SIG-M5 (cell line): Measurements from ENCODE around the gene S1PR3.

Experiments used
- DNase-seq: peaks from one replicate; lab custom pipeline; 2025; lab: John Stamatoyannopoulos, UW

Gene S1PR3

GRCh38 chr9:88993327-88993726 is 2.1 kb downstream of the S1PR3 start:
- DNase-seq: no peak

GRCh38 chr9:88993871-88994460 is 2.7 kb downstream of the S1PR3 start:
- no peak for DNase-seq

GRCh38 chr9:88994469-88995199 is 3.4 kb downstream of the S1PR3 start:
- no peak for DNase-seq

DNA sequence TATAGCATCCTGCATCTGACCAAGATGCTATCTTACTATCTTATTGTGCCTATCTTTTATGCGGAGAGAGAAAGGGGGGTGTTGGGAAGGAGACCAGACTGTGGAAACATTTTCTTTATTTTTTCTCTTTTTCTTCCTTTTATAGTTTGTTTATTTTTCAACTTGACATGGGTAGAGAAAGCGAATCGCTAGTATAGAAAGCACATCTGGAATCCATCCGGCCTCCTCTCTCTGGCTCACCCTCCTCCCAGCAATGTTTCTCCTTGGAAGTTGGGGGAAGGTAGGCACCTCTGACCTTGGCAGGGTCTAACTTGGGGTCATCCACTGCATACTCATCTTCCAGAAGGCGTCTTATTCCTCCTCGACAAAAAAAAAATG is 3.9 kb downstream of the S1PR3 start:
- no peak for DNase-seq

GRCh38 chr9:88995627-88996026 is 4.4 kb downstream of the S1PR3 start:
- DNase-seq: no peak

- DNase-seq: no peak
Observed at GRCh38 chr9:88996046-88996920, 5.0 kb downstream of the S1PR3 start.

GRCh38 chr9:88996921-88997235 is 5.6 kb downstream of the S1PR3 start:
- no peak for DNase-seq

DNA sequence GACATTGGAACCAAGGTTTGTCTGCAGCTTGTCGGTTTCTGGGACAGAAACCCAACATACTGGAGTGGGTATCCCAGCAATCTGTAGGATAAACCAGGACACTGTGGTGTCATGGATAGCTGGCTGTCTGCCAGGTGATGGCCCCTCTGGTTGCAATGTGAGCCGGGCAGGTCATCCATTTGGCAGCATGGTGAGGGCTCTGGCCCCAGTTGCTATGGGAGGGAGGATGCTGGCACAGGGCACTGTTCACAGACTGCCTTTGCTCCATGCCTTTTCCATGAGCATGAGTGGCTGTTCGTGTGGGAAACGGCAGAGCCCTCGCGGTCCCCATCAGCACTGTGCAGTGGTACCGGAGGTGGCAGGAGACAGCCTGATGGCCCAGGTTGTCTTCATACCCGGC is 6.4 kb downstream of the S1PR3 start:
- DNase-seq: no peak

GRCh38 chr9:88998503-88998902 is 7.2 kb downstream of the S1PR3 start:
- no peak for DNase-seq

- no peak for DNase-seq
Observed at GRCh38 chr9:88998911-88999310, 7.6 kb downstream of the S1PR3 start.

DNA sequence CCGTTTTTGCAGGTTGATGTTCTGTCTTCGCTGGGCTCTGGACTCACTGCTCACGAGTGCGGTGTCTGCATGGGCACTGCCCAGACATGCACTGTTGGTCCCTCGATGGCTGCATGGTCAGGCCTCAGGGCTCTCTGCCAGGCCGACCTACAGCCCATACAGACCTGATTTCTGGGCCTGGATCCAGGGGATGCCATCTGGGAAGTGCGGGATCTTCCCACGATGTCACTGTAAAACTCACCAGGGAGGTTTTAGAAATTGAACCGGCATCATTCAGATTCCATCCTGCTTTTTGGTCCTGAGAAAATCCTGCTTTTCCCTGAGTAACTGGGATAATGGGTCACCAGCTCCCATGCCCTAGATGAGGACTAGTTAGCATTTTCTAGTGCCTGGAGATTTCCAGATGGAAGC is 9.1 kb downstream of the S1PR3 start:
- no peak for DNase-seq

DNA sequence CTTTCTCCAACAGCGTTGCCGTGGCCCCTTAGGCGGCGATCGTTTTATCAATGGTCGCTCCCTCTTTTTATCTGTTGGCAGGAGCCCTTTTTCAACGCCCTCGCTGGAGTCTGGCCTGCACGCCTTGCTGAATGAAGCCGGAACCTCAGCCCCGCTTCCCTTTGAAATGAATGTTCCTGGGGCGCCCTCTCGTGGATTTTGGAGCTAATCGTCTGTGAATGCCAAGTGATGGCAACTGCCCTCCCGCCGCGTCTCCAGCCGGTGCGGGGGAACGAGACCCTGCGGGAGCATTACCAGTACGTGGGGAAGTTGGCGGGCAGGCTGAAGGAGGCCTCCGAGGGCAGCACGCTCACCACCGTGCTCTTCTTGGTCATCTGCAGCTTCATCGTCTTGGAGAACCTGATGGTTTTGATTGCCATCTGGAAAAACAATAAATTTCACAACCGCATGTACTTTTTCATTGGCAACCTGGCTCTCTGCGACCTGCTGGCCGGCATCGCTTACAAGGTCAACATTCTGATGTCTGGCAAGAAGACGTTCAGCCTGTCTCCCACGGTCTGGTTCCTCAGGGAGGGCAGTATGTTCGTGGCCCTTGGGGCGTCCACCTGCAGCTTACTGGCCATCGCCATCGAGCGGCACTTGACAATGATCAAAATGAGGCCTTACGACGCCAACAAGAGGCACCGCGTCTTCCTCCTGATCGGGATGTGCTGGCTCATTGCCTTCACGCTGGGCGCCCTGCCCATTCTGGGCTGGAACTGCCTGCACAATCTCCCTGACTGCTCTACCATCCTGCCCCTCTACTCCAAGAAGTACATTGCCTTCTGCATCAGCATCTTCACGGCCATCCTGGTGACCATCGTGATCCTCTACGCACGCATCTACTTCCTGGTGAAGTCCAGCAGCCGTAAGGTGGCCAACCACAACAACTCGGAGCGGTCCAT is 10.0 kb downstream of the S1PR3 start:
- no peak for DNase-seq

DNA sequence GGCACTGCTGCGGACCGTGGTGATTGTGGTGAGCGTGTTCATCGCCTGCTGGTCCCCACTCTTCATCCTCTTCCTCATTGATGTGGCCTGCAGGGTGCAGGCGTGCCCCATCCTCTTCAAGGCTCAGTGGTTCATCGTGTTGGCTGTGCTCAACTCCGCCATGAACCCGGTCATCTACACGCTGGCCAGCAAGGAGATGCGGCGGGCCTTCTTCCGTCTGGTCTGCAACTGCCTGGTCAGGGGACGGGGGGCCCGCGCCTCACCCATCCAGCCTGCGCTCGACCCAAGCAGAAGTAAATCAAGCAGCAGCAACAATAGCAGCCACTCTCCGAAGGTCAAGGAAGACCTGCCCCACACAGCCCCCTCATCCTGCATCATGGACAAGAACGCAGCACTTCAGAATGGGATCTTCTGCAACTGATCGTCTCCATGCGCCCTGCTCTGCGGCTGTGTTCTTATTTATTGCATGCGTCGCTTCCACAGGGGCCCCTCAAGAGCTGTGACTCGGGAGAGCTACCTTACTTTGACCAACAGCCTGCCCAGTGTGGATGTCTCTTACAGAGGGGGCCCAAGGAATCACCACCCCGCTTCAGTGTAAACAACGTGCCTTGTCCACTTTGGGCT is 10.8 kb downstream of the S1PR3 start:
- DNase-seq: no peak

DNA sequence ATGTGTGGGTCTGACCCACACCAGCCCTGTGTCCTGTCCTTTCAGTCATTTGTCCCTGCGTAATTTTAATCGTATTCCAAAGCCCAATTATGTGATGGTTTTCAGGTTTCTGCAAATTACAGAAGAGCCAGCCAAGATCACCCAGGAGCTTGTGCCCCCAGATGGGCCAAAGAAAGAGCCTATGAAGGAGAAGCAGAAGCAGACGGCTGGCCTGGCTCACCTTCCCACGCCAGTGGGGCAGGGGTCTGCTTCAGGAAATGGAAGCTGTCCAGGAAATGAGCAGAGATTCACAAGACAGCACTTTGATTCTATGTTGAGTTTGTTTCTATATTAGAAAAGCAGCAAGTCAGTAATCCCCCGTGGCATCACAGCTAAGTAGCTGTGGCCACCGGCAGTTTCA is 11.7 kb downstream of the S1PR3 start:
- no peak for DNase-seq

DNA sequence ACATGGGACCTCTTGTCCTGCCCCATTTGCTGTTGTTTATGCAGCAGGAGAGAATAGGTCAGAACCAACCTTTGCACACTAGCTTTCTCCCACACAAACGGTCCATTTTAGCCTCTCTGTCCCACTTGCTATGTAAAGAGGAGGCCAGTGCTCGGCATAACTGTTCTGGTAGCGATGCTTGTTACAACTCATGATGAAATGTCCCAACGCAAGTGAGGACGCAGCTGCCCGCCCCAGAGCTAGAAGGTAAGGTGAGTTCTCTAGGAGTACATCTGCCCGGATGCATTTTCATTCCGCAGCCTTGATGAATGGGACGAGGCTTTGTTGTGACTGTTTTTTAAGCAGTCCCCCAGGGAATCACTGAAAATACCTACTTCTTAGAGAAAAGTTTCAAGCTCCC is 14.1 kb downstream of the S1PR3 start:
- no peak for DNase-seq

DNA sequence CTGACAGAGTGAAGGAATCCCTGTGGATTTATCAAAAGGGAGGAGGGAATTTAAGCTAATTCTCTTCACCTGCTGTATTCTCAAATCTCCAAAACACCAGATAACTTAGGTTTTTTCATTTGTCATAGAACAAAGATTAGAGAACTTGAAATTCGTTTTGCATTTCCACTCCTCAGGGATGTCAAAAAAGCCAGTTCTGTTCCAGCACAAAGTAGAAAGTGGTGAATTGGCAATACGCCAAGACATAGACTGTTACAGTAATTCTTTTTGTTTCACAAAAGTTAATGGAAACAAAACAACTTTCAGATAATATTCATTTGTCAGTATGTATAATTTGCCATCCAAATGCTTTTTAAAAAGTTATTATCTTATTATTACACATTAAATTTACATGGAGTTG is 15.0 kb downstream of the S1PR3 start:
- no peak for DNase-seq

DNA sequence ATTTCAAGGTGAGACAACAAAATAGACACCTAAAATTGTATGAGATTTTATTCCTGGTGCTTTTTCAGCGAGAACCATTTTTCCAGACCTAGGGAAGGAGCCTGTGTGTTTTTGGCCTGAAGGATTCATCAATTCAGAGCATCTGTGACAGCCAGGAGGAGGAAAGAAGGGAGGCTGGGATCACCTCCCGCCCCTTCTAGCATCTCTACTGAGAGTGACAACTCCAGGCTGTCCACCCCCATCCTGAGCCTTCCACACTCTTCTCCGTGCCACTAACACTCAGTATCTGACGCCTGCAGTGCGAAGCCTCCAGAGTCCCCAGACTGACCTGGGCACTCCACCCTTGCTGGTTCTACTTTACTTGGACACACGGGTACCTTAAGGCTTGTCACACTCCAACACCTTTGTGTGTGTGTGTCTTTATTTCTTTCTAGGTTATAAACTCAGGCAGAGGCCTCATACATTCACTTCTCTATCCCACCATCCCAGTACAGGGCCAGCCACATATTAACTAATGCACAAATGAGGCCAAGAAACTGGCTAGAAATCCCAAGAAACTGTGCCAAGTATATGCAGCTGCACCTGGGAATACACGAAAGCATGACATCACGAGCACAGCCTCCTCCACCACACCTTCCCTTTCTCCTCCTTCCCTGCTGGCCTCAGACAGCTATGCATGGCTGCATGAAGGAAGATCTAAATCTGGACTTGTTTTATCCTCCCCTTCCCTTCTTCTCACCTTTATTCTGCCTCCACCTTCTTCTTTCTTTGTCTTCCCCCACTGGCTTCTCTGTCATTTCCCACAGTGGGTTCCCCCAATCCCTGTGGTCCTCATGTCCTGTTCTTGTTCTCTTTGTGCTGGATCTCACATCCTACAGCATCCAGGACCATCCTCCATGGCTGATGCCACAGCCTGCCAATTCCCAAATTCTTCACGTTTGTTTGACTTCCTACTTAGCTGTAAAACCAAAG is 16.0 kb downstream of the S1PR3 start:
- DNase-seq: no peak

DNA sequence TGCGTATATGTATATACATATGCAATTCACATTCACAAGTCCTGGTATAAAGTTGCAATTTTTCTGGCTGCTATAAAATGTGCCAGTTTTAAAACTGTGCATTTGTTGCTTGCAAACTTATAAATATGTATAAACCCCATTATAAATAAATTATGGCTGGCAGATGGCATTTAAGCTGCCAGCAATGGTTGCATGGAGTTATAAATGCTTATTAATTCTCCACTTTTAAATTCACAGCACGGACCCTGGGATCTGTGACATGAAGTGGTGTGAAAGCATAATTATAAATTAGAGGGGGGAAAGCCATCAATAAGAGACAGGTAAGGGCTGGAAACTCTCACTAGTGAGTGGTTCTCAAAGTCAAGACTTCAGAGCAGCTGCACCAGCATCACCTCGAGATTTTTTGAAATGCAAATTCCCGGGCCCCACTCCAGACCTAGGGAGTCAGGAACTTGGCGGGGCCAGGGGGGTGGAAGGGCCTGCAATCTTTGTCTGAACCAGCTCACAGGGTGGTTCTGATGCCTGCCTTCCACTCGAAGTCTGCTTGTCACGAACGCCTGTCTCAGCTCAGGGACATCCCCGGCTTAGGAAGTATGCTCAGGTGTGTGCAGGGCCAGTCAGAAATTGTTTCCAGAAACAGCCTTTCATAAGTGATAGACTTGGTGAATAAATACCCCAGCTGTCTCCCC is 16.9 kb downstream of the S1PR3 start:
- no peak for DNase-seq

DNA sequence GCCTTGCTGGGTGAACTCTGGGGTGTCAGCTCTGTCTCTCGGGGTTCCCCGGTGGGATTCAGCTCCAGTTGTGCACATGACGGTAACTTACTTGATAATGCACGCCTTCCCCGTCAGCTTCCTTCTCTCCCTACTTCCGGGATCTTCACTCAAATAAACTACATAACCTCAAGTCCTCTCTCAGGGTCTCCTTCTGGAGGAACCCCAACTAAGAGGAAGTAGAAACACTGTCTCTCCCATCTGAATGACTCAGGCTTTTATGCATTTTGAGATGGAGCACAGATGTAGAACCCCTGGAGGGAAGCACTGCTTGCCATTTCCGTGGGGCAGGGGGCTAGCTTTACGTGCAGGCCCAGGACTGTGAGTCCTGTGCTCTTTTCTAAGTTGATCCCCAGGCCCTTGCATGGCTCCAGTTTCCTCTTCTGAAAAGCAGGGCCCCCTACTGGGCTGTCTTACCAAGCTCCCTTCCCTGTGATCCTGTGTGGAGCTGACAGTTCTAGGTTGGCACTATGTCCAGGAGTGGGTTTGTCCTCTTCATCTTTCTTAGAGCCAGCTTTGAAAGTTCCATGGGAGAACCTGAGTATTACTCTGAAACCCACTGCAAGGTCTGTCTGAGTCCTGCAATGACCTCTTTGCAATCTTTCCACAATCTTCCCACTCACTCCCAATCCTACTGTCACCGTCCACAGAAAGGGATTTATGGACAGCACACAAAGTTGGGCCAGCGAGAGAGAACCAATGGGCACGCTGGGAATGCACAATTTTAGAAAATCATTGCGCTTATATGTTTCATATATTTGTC is 17.7 kb downstream of the S1PR3 start:
- DNase-seq: peak; percentile 49
